Measurements from ENCODE around the gene SKP1. TPM values are rescaled to one million over a fixed set of nuclear protein-coding genes. Genes with fewer than 3 reads are reported as not detected.

The SKP1 gene
- total RNA-seq, 2 donors from 2014 or later, result 357 to 427 TPM

GRCh38 chr5:134135091-134135655, 41.6 kb downstream of the SKP1 start:
- 94 to 97% methylated on average over 5 to 7 of the region's 7 CpGs for WGBS, 2 experiments (ENCODE audit: insufficient coverage in 1 of 2, insufficient read length in 1 of 2)
- H3K4me1 ChIP-seq (ENCODE audit: control insufficient read depth, insufficient read depth, low read length), result no peaks in the 10 kb centered on the region
- peaks cover 5% of the 10 kb centered on the region for H3K4me1 Mint-ChIP-seq
- no peak overlapping the region for H3K4me3 ChIP-seq (ENCODE audit: low read length)
- no peak overlapping the region for H3K27ac ChIP-seq (ENCODE audit: low read depth, low read length)
- no peak overlapping the region for H3K27ac Mint-ChIP-seq
- H3K9me3 Mint-ChIP-seq, result no peaks in the 10 kb centered on the region
- peak; percentile 26 for DNase-seq
- H3K4me3 Mint-ChIP-seq, result no peak overlapping the region
- no peaks in the 10 kb centered on the region for H3K9me3 ChIP-seq (ENCODE audit: control insufficient read depth, low read length)
- TF ChIP-seq CTCF (conservative IDR thresholded peaks at IDR 0.05), result no peak
- no peaks in the 10 kb centered on the region for H3K27me3 ChIP-seq (ENCODE audit: control insufficient read depth, insufficient read depth, low read length, poor library complexity, severe bottlenecking)
- no peak overlapping the region for H3K9ac ChIP-seq (ENCODE audit: extremely low read depth, low read length, poor library complexity, severe bottlenecking)
- H3K36me3 Mint-ChIP-seq (ENCODE audit: low read depth), result peaks cover 12% of the 10 kb centered on the region
- no peaks in the 10 kb centered on the region for H3K27me3 Mint-ChIP-seq (ENCODE audit: insufficient read depth)
- H3K36me3 ChIP-seq (ENCODE audit: control insufficient read depth, insufficient read depth, low read length), result peaks cover 24% of the 10 kb centered on the region

- H3K36me3 Mint-ChIP-seq (ENCODE audit: low read depth), result peaks cover 13% of the 10 kb centered on the region
- Histone ChIP-seq H3K9ac (ENCODE audit: extremely low read depth, low read length, poor library complexity, severe bottlenecking) (no peak overlapping the region), H3K4me1 (ENCODE audit: control insufficient read depth, insufficient read depth, low read length) (no peaks in the 10 kb centered on the region), H3K27ac (ENCODE audit: low read depth, low read length) (no peak overlapping the region), H3K4me3 (ENCODE audit: low read length) (no peak overlapping the region), H3K9me3 (ENCODE audit: control insufficient read depth, low read length) (no peaks in the 10 kb centered on the region), H3K36me3 (ENCODE audit: control insufficient read depth, insufficient read depth, low read length) (peaks cover 13% of the 10 kb centered on the region), H3K27me3 (ENCODE audit: control insufficient read depth, insufficient read depth, low read length, poor library complexity, severe bottlenecking) (no peaks in the 10 kb centered on the region)
- H3K9me3 Mint-ChIP-seq, result no peaks in the 10 kb centered on the region
- no peak for TF ChIP-seq CTCF (conservative IDR thresholded peaks at IDR 0.05)
- no peaks in the 10 kb centered on the region for H3K27me3 Mint-ChIP-seq (ENCODE audit: insufficient read depth)
- DNase-seq, result peak; percentile 39
- no peak overlapping the region for H3K27ac Mint-ChIP-seq
- WGBS, 2 experiments (ENCODE audit: insufficient coverage in 1 of 2, insufficient read length in 1 of 2), result 94 to 100% methylated on average over 5 to 6 of the region's 6 CpGs
- H3K4me3 Mint-ChIP-seq, result no peak overlapping the region
- H3K4me1 Mint-ChIP-seq, result peaks cover 5% of the 10 kb centered on the region
Observed at GRCh38 chr5:134133995-134134541, 42.7 kb downstream of the SKP1 start.

GRCh38 chr5:134133188-134133994, 43.4 kb downstream of the SKP1 start:
- Histone ChIP-seq H3K36me3 (ENCODE audit: control insufficient read depth, insufficient read depth, low read length) (peaks cover 6% of the 10 kb centered on the region), H3K4me3 (ENCODE audit: low read length) (no peak overlapping the region), H3K9me3 (ENCODE audit: control insufficient read depth, low read length) (no peaks in the 10 kb centered on the region), H3K4me1 (ENCODE audit: control insufficient read depth, insufficient read depth, low read length) (no peaks in the 10 kb centered on the region), H3K9ac (ENCODE audit: extremely low read depth, low read length, poor library complexity, severe bottlenecking) (no peak overlapping the region), H3K27me3 (ENCODE audit: control insufficient read depth, insufficient read depth, low read length, poor library complexity, severe bottlenecking) (no peaks in the 10 kb centered on the region), H3K27ac (ENCODE audit: low read depth, low read length) (no peak overlapping the region)
- Mint-ChIP-seq H3K27me3 (ENCODE audit: insufficient read depth) (no peaks in the 10 kb centered on the region), H3K27ac (no peak overlapping the region), H3K4me1 (peaks cover 5% of the 10 kb centered on the region), H3K4me3 (no peak overlapping the region), H3K36me3 (ENCODE audit: low read depth) (peaks cover 16% of the 10 kb centered on the region), H3K9me3 (no peaks in the 10 kb centered on the region)
- DNase-seq, result peak; percentile 43
- WGBS, 2 experiments (ENCODE audit: insufficient coverage in 1 of 2, insufficient read length in 1 of 2), result 95 to 98% methylated on average over 7 to 9 of the region's 9 CpGs
- TF ChIP-seq CTCF (conservative IDR thresholded peaks at IDR 0.05), result no peak
